Sigmoid colon (tissue), 4 donors: ENCODE data around the gene BBS2.

Experiments used
- CTCF ChIP-seq, 4 experiments: fragments of 450-650 bp in 3 of 4; fragments of 200-600 bp in 1 of 4; IDR thresholded peaks; one replicate each; pipeline ENCODE4 v1.5.1; 2016 to 2019; ENCODE audit warnings: antibody characterized with exemption in 4 of 4, mild to moderate bottlenecking in 3 of 4, moderate library complexity in 2 of 4
- POLR2A ChIP-seq, 2 donors: fragments of 450-650 bp; IDR thresholded peaks; one replicate each; pipeline ENCODE4 v1.6.1; 2016; ENCODE audit warnings: antibody characterized with exemption in 2 of 2, mild to moderate bottlenecking in 2 of 2, moderate library complexity in 2 of 2
- POLR2AphosphoS5 ChIP-seq, 4 donors: sonication (generic); formaldehyde crosslinking; IDR thresholded peaks; one replicate each; pipeline ENCODE4 v1.6.1; 2017; ENCODE audit warnings: antibody characterized with exemption in 4 of 4

GRCh38 chr16:56564793-56565477 lies 45.1 kb upstream of the BBS2 start, which contains the start of gene MT4:
- TF ChIP-seq CTCF (IDR thresholded peaks at IDR 0.05) (no peak), POLR2AphosphoS5 (IDR thresholded peaks at IDR 0.05) (no peak), POLR2A (IDR thresholded peaks at IDR 0.05) (no peak)
